Activated B cell treated with CpG ODN at 0.5 μM for 24 hours (primary cell): Measurements from ENCODE around the gene FAHD1. TPM values are rescaled to one million over a fixed set of nuclear protein-coding genes. Genes with fewer than 3 reads are reported as not detected.

Experiments
- ATAC-seq: fragments of 200-7000 bp; cut with Tn5 transposase; one replicate; pipeline ENCODE4 v1.10.0; 2021; ENCODE audit warnings: low read depth, mild to moderate bottlenecking, moderate library complexity
- CTCF ChIA-PET: fragments of 350-600 bp; sonication (Branson Sonifier 250); formaldehyde crosslinking; loops from one replicate; lab custom pipeline; 2021; ENCODE audit warnings: antibody characterized with exemption; lab: Charles Lee
- POLR2A ChIA-PET: fragments of 350-600 bp; sonication (Branson Sonifier 250); formaldehyde crosslinking; loops from one replicate; lab custom pipeline; 2021; ENCODE audit warnings: antibody characterized with exemption; lab: Charles Lee
- DNase-seq: peaks from one replicate; pipeline ENCODE4 v3.0.0; 2022
- H3K27ac Mint-ChIP-seq: one replicate; pipeline ENCODE4 v1.8.0; 2020; ENCODE audit warnings: mixed read lengths
- H3K27me3 Mint-ChIP-seq: one replicate; pipeline ENCODE4 v1.8.0; 2021; ENCODE audit warnings: mixed read lengths
- H3K36me3 Mint-ChIP-seq: one replicate; pipeline ENCODE4 v1.8.0; 2021; ENCODE audit warnings: low read depth, mixed read lengths
- H3K4me1 Mint-ChIP-seq: one replicate; pipeline ENCODE4 v1.8.0; 2021; ENCODE audit warnings: mixed read lengths
- H3K4me3 Mint-ChIP-seq: one replicate; pipeline ENCODE4 v1.8.0; 2020; ENCODE audit warnings: mild to moderate bottlenecking, mixed read lengths
- H3K9me3 Mint-ChIP-seq: one replicate; pipeline ENCODE4 v1.8.0; 2020; ENCODE audit warnings: mixed read lengths
- CTCF ChIP-seq: fragments of 200-600 bp; IDR thresholded peaks from one replicate; pipeline ENCODE4 v1.8.0; 2022; ENCODE audit warnings: antibody characterized with exemption, mild to moderate bottlenecking
- intact Hi-C: fragments of 100-400 bp; cut with micrococcal nuclease; formaldehyde crosslinking; loops from one replicate; pipeline ENCODE4 v1.15.1; 2024
- total RNA-seq: library from RNA; stranded (reverse); gene quantifications from 2 replicates; pipeline ENCODE4 v1.2.3, GENCODE V29; 2022

The FAHD1 gene
- total RNA-seq, 1 donor from 2014 or later, result 10.2 TPM

- ChIA-PET CTCF (no interaction called here), POLR2A (interaction anchor here (0.6 kb wide), 1 partner anchor 69 kb away, joined by 5 read pairs; no protein-coding TSS in a partner anchor)
- Mint-ChIP-seq H3K36me3 (peaks cover 6% of the 10 kb centered on the region), H3K27ac (no peak overlapping the region), H3K4me1 (peaks cover 15% of the 10 kb centered on the region), H3K9me3 (no peaks in the 10 kb centered on the region), H3K4me3 (no peak overlapping the region), H3K27me3 (no peaks in the 10 kb centered on the region)
- TF ChIP-seq CTCF, result no peak
- DNase-seq (no peak), ATAC-seq (no peak)
- intact Hi-C loops, result no loop called here
These were observed 5.9 kb downstream of the FAHD1 start for GRCh38 chr16:1832838-1833454.

GRCh38 chr16:1834096-1834495 is 7.1 kb downstream of the FAHD1 start:
- Mint-ChIP-seq H3K27me3 (no peaks in the 10 kb centered on the region), H3K27ac (no peak overlapping the region), H3K4me1 (peaks cover 6% of the 10 kb centered on the region), H3K9me3 (no peaks in the 10 kb centered on the region), H3K36me3 (peaks cover 6% of the 10 kb centered on the region), H3K4me3 (no peak overlapping the region)
- ChIA-PET CTCF (no interaction called here), POLR2A (no interaction called here)
- TF ChIP-seq CTCF, result no peak
- intact Hi-C loops, result no loop called here
- ATAC-seq, result no peak
- DNase-seq, result no peak

- CTCF ChIA-PET, result no interaction called here
- Mint-ChIP-seq H3K36me3 (no peaks in the 10 kb centered on the region), H3K9me3 (no peaks in the 10 kb centered on the region), H3K4me1 (no peaks in the 10 kb centered on the region), H3K27me3 (no peaks in the 10 kb centered on the region), H3K4me3 (no peak overlapping the region), H3K27ac (no peak overlapping the region)
- no peak for ATAC-seq
- POLR2A ChIA-PET, result no interaction called here
- DNase-seq, result no peak
- TF ChIP-seq CTCF, result no peak
- intact Hi-C loops, result no loop called here
These were observed 12.5 kb downstream of the FAHD1 start for GRCh38 chr16:1839554-1839953.

GRCh38 chr16:1845985-1846384 is 19.0 kb downstream of the FAHD1 start:
- DNase-seq (no peak), ATAC-seq (no peak)
- Mint-ChIP-seq H3K4me1 (no peaks in the 10 kb centered on the region), H3K36me3 (no peaks in the 10 kb centered on the region), H3K27ac (no peak overlapping the region), H3K27me3 (peaks cover 8% of the 10 kb centered on the region), H3K9me3 (no peaks in the 10 kb centered on the region), H3K4me3 (no peak overlapping the region)
- POLR2A ChIA-PET, result no interaction called here
- intact Hi-C loops, result no loop called here
- CTCF ChIA-PET, result no interaction called here
- no peak for TF ChIP-seq CTCF

- no peak for ATAC-seq
- no peak for DNase-seq
- peaks cover 12% of the 10 kb centered on the region for H3K27me3 Mint-ChIP-seq
- H3K9me3 Mint-ChIP-seq, result no peaks in the 10 kb centered on the region
- intact Hi-C loops, result no loop called here
- TF ChIP-seq CTCF, result no peak
- no peaks in the 10 kb centered on the region for H3K36me3 Mint-ChIP-seq
- H3K4me1 Mint-ChIP-seq, result no peaks in the 10 kb centered on the region
- H3K27ac Mint-ChIP-seq, result no peak overlapping the region
- CTCF ChIA-PET, result no interaction called here
- H3K4me3 Mint-ChIP-seq, result no peak overlapping the region
- POLR2A ChIA-PET, result no interaction called here
These were observed 19.4 kb downstream of the FAHD1 start for GRCh38 chr16:1846416-1846815.
